H1 (cell line): ENCODE results near the gene PRLHR. TPM values are rescaled to one million over a fixed set of nuclear protein-coding genes. Genes with fewer than 3 reads are reported as not detected.

Experiments
- CTCF ChIA-PET: fragments of 300-600 bp; sonication (Branson Sonifier 250); formaldehyde crosslinking; loops from one replicate; lab custom pipeline; 2021; ENCODE audit not compliant: partially characterized antibody; lab: Charles Lee
- POLR2A ChIA-PET: fragments of 300-600 bp; sonication (Branson Sonifier 250); formaldehyde crosslinking; loops from one replicate; lab custom pipeline; 2021; ENCODE audit warnings: inconsistent platforms; ENCODE audit not compliant: partially characterized antibody; lab: Charles Lee
- DNase-seq, 2 experiments: peaks; one replicate each; pipeline versions ENCODE4 v3.0.0 to v3.0.0-alpha.2; 2010 to 2022; ENCODE audit warnings: low spot score in 2 of 2, low read depth in 1 of 2, mixed read lengths in 1 of 2
- FAIRE-seq: peaks from 2 replicates; lab custom pipeline; 2011; peaks lifted over from hg19 to GRCh38; lab: Jason Lieb, UNC
- H2AFZ ChIP-seq: 2 replicates; pipeline ENCODE4 v1.8.1; 2012; ENCODE audit warnings: low read length, inconsistent platforms
- H2AK5ac ChIP-seq: 2 replicates; pipeline ENCODE4 v1.6.1; 2013; ENCODE audit warnings: low read depth, low read length
- H2BK120ac ChIP-seq: replicated peaks from 2 replicates; pipeline ENCODE3; 2013; ENCODE audit warnings: low read depth, low read length, inconsistent platforms
- H2BK12ac ChIP-seq: 2 replicates; pipeline ENCODE4 v1.6.1; 2013; ENCODE audit warnings: low read depth, low read length
- H2BK15ac ChIP-seq: 2 replicates; pipeline ENCODE4 v1.6.1; 2013; ENCODE audit warnings: low read length
- H2BK20ac ChIP-seq: 2 replicates; pipeline ENCODE4 v1.6.1; 2013; ENCODE audit warnings: low read length
- H2BK5ac ChIP-seq: 2 replicates; pipeline ENCODE4 v1.6.1; 2013; ENCODE audit warnings: low read depth, low read length
- H3K14ac ChIP-seq: 2 replicates; pipeline ENCODE4 v1.6.1; 2013; ENCODE audit warnings: inconsistent platforms; ENCODE audit not compliant: insufficient read length
- H3K18ac ChIP-seq: 2 replicates; pipeline ENCODE4 v1.6.1; 2013; ENCODE audit warnings: low read length; ENCODE audit errors: extremely low read depth
- H3K23ac ChIP-seq: 2 replicates; pipeline ENCODE4 v1.6.1; 2013; ENCODE audit warnings: inconsistent platforms; ENCODE audit not compliant: insufficient read length
- H3K23me2 ChIP-seq: 2 replicates; pipeline ENCODE4 v1.6.1; 2013; ENCODE audit warnings: low read depth, low read length
- H3K27ac ChIP-seq: 2 replicates; pipeline ENCODE4 v1.6.1; 2011; ENCODE audit warnings: low read depth, low read length, inconsistent platforms
- H3K27me3 ChIP-seq, 4 experiments: replicated peaks in 1 of 4; 1 replicate in 1 of 4; 2 replicates in 3 of 4; pipeline versions ENCODE4 v1.6.1 to v1.8.1; 2011 to 2013; ENCODE audit warnings: low read length in 3 of 4, mild to moderate bottlenecking in 3 of 4, inconsistent platforms in 2 of 4, mixed read lengths in 2 of 4, moderate library complexity in 1 of 4; ENCODE audit not compliant: control insufficient read depth in 3 of 4, insufficient read depth in 3 of 4; ENCODE audit errors: extremely low read depth in 1 of 4
- H3K36me3 ChIP-seq, 4 experiments: 2 replicates each; pipeline versions ENCODE4 v1.6.1 to v1.8.1; 2011 to 2013; ENCODE audit warnings: mild to moderate bottlenecking in 4 of 4, low read length in 3 of 4, moderate library complexity in 2 of 4, control low read depth in 1 of 4, inconsistent platforms in 1 of 4; ENCODE audit not compliant: insufficient read depth in 4 of 4, control insufficient read depth in 2 of 4
- H3K4ac ChIP-seq: replicated peaks from 2 replicates; pipeline ENCODE3; 2013; ENCODE audit warnings: low read length, low read depth, mixed read lengths, inconsistent platforms; ENCODE audit not compliant: insufficient read length
- H3K4me1 ChIP-seq, 4 experiments: replicated peaks in 1 of 4; 1 replicate in 1 of 4; 2 replicates in 3 of 4; pipeline versions ENCODE4 v1.6.1 to v1.8.1; 2011 to 2013; ENCODE audit warnings: low read length in 3 of 4, inconsistent platforms in 2 of 4, mixed read lengths in 1 of 4; ENCODE audit not compliant: insufficient read depth in 4 of 4, control insufficient read depth in 3 of 4
- H3K4me2 ChIP-seq, 2 experiments: 2 replicates each; pipeline versions ENCODE4 v1.6.1 to v1.8.1; 2011 to 2013; ENCODE audit warnings: low read depth in 2 of 2, low read length in 2 of 2, control low read depth in 1 of 2, inconsistent platforms in 1 of 2, mild to moderate bottlenecking in 1 of 2; ENCODE audit not compliant: insufficient read depth in 1 of 2
- H3K4me3 ChIP-seq, 4 experiments: fragments of 200-600, 300-600 bp in 1 of 4; sonication (generic), shearing (Covaris generic), sonication (Bioruptor Twin) in 1 of 4; 2 replicates each; pipeline versions ENCODE4 v1.5.1 to v1.8.1; 2011 to 2016; ENCODE audit warnings: low read length in 4 of 4, low read depth in 3 of 4, control low read depth in 2 of 4, inconsistent platforms in 2 of 4, mild to moderate bottlenecking in 2 of 4, mixed read lengths in 1 of 4, moderate library complexity in 1 of 4; ENCODE audit not compliant: insufficient read depth in 2 of 4; ENCODE audit errors: extremely low read depth in 1 of 4
- H3K56ac ChIP-seq: replicated peaks from 2 replicates; pipeline ENCODE3; 2013; ENCODE audit warnings: low read depth, mild to moderate bottlenecking, mixed read lengths, low read length, inconsistent platforms; ENCODE audit not compliant: insufficient read length
- H3K79me1 ChIP-seq: 2 replicates; pipeline ENCODE4 v1.6.1; 2013; ENCODE audit warnings: low read depth, low read length, control low read depth
- H3K79me2 ChIP-seq, 2 experiments: 2 replicates each; pipeline versions ENCODE4 v1.6.1 to v1.8.1; 2012 to 2013; ENCODE audit warnings: low read length in 2 of 2, mild to moderate bottlenecking in 2 of 2, inconsistent platforms in 1 of 2; ENCODE audit not compliant: insufficient read depth in 2 of 2, control insufficient read depth in 1 of 2
- H3K9ac ChIP-seq, 4 experiments: replicated peaks in 1 of 4; 1 replicate in 1 of 4; 2 replicates in 3 of 4; pipeline versions ENCODE4 v1.6.1 to v1.8.1; 2011 to 2013; ENCODE audit warnings: low read depth in 3 of 4, low read length in 3 of 4, control low read depth in 2 of 4, mild to moderate bottlenecking in 2 of 4, moderate library complexity in 2 of 4, inconsistent platforms in 1 of 4; ENCODE audit errors: extremely low read depth in 1 of 4
- H3K9me3 ChIP-seq, 2 experiments: 2 replicates each; pipeline versions ENCODE4 v1.6.1 to v1.8.1; 2012 to 2013; ENCODE audit warnings: mild to moderate bottlenecking in 2 of 2, moderate library complexity in 2 of 2, control low read depth in 1 of 2, inconsistent platforms in 1 of 2, low read depth in 1 of 2, low read length in 1 of 2, mixed read lengths in 1 of 2; ENCODE audit not compliant: insufficient read depth in 2 of 2
- H4K20me1 ChIP-seq, 2 experiments: replicated peaks in 1 of 2; 2 replicates each; pipeline versions ENCODE3 to v1.8.1; 2011 to 2013; ENCODE audit warnings: inconsistent platforms in 2 of 2, low read length in 2 of 2, mild to moderate bottlenecking in 1 of 2; ENCODE audit not compliant: insufficient read depth in 2 of 2, control insufficient read depth in 1 of 2
- H4K5ac ChIP-seq: 2 replicates; pipeline ENCODE4 v1.6.1; 2013; ENCODE audit warnings: low read length, low read depth, mixed read lengths, inconsistent platforms; ENCODE audit not compliant: insufficient read length
- H4K8ac ChIP-seq: 2 replicates; pipeline ENCODE4 v1.8.0; 2013; ENCODE audit warnings: mild to moderate bottlenecking, moderate library complexity, low read length, inconsistent platforms; ENCODE audit not compliant: insufficient read depth; ENCODE audit errors: extremely low read depth
- H4K91ac ChIP-seq: replicated peaks from 2 replicates; pipeline ENCODE3; 2013; ENCODE audit warnings: low read length, mixed read lengths, inconsistent platforms; ENCODE audit not compliant: insufficient read length
- BCL11A ChIP-seq, 2 experiments: IDR thresholded peaks; one replicate each; pipeline ENCODE4 v1.6.1; 2011; ENCODE audit warnings: low read depth in 2 of 2, low read length in 2 of 2, mild to moderate bottlenecking in 2 of 2
- CTBP2 ChIP-seq: IDR thresholded peaks from 2 replicates; pipeline ENCODE4 v1.7.0; 2011; ENCODE audit warnings: borderline replicate concordance, mild to moderate bottlenecking, moderate library complexity, mixed read lengths, low read length; ENCODE audit not compliant: insufficient read depth, insufficient read length
- GTF2F1 ChIP-seq: IDR thresholded peaks from 2 replicates; pipeline ENCODE4 v1.6.1; 2012; ENCODE audit warnings: low read depth, low read length, improper control_type of control experiment, borderline replicate concordance
- JUN ChIP-seq: IDR thresholded peaks from 2 replicates; pipeline ENCODE4 v1.6.1; 2011; ENCODE audit warnings: low read depth, mild to moderate bottlenecking, improper control_type of control experiment, low read length
- POLR2A ChIP-seq, 2 experiments: IDR thresholded peaks; 1 replicate in 1 of 2; 2 replicates in 1 of 2; pipeline ENCODE4 v1.6.1; 2011; ENCODE audit warnings: low read depth in 2 of 2, low read length in 2 of 2, mild to moderate bottlenecking in 2 of 2; ENCODE audit errors: control extremely low read depth in 1 of 2
- POU5F1 ChIP-seq: IDR thresholded peaks from 2 replicates; pipeline ENCODE4 v1.6.1; 2011; ENCODE audit warnings: low read depth, mild to moderate bottlenecking, low read length, moderate library complexity
- SAP30 ChIP-seq: fragments of 300-600 bp; sonication (generic); IDR thresholded peaks from 2 replicates; pipeline ENCODE4 v1.7.1; 2012; ENCODE audit warnings: low read length, moderate library complexity, mild to moderate bottlenecking, inconsistent platforms; ENCODE audit not compliant: insufficient read depth, insufficient replicate concordance
- SP2 ChIP-seq: IDR thresholded peaks from 2 replicates; pipeline ENCODE4 v1.6.1; 2012; ENCODE audit warnings: mild to moderate bottlenecking, low read length, inconsistent platforms
- SP4 ChIP-seq: IDR thresholded peaks from 2 replicates; pipeline ENCODE4 v1.6.1; 2012; ENCODE audit warnings: low read length, inconsistent platforms
- WGBS, 2 experiments: shearing (Covaris generic) in 1 of 2; methylation state at CpG; one replicate each; pipeline versions ENCODE4 v1.1.6 to v1.1.7; 2013 to 2015; ENCODE audit warnings: low lambda C conversion rate in 2 of 2, mixed read lengths in 2 of 2, inconsistent platforms in 1 of 2, low coverage in 1 of 2, missing lambda C conversion rate in 1 of 2; ENCODE audit not compliant: insufficient replicate concordance in 2 of 2, insufficient coverage in 1 of 2, insufficient read length in 1 of 2; ENCODE audit errors: extremely low coverage in 1 of 2, missing lambda C conversion rate in 1 of 2; 5-methylcytosine and 5-hydroxymethylcytosine counted together
- polyA plus RNA-seq, 7 experiments: library from polyadenylated mRNA; depleted of rRNA in 3 of 7; stranded (reverse) in 5 of 7; unstranded in 2 of 7; fragments of >200 nt in 5 of 7; fragments of 200-250 nt in 2 of 7; gene quantifications; 1 replicate in 5 of 7; 2 replicates in 1 of 7; 4 replicates in 1 of 7; pipeline versions ENCODE4 v1.2.1 to v1.2.3, GENCODE V29; 2011 to 2013; ENCODE audit warnings: missing spikeins in 2 of 7, mixed read lengths in 2 of 7
- total RNA-seq: library from RNA; stranded (reverse); fragmentation: NEBNext Ultra II Directional; extraction: Animal tissue kit (Norgen Biotek cat#: 25700); gene quantifications from 2 replicates; pipeline ENCODE4 v1.2.1, GENCODE V29; 2021
- TF ChIP-seq, protein P1 (sequence below): IDR thresholded peaks from 2 replicates; pipeline ENCODE4 v1.6.1; 2012; ENCODE audit warnings: inconsistent platforms

The PRLHR gene
- total and polyA plus RNA-seq, 2 of the 8 experiments (the other 6 are each of a cell fraction or from before 2014, with no cell fraction given): not detected

DNA sequence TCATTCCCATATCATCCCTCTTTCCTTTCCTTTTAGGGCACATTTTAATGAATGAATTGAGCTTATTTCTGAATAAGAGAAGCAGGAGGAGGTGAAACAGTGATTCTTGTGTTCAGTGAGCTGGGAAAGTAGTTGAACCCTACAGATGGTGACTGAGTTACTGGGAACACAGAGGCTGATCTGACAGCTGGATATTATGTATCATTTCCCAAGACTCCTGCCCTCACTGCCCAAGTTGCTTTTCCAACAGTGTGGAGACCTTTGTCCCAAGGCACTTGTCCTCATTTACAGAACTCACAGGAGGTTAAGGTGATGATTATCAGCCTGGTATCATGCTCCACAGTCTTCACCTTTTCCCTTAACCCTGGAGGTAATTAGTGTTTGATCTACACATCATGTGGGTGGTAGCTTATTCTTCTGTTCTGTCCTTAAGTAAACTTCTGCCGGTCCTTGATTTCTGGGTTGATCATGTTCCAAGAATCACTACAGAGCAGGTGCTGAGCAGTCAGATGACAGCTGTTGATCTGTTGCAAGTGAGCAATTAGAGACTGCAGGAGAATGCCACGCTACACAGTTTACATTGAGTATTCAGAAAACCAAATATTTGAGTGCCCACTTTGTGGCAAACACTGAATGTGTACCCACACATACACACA is 2.6 kb downstream of the PRLHR start:
- FAIRE-seq: no peak
- no peak overlapping the region for H3K14ac ChIP-seq
- TF ChIP-seq BCL11A (IDR thresholded peaks at IDR 0.05; ENCODE audit: low read depth in 2 of 2, low read length in 2 of 2) (no peak), SP2 (no peak), CTBP2 (no peak), GTF2F1 (no peak), SP4 (no peak), POLR2A (IDR thresholded peaks at IDR 0.05; ENCODE audit: control extremely low read depth in 1 of 2, low read depth in 2 of 2, low read length in 2 of 2) (no peak), JUN (no peak), POU5F1 (no peak), SAP30 (no peak)
- TF ChIP-seq, protein P1, sequence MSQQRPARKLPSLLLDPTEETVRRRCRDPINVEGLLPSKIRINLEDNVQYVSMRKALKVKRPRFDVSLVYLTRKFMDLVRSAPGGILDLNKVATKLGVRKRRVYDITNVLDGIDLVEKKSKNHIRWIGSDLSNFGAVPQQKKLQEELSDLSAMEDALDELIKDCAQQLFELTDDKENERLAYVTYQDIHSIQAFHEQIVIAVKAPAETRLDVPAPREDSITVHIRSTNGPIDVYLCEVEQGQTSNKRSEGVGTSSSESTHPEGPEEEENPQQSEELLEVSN: no peak
- TF ChIP-seq, all 59 proteins: peak for 0
- Histone ChIP-seq H3K27me3 (peaks cover 17 to 41% (median 33%) of the 10 kb centered on the region in 4 experiments), H2BK20ac (no peak overlapping the region), H3K23ac (no peak overlapping the region), H4K5ac (no peak overlapping the region), H2BK12ac (no peak overlapping the region), H3K4me2 (no peak overlapping the region), H3K4me1 (peaks cover 0 to 17% (median 12%) of the 10 kb centered on the region in 4 experiments; a peak in 5 of 7 replicates), H4K20me1 (peaks cover 2 to 7% of the 10 kb centered on the region in 2 experiments), H3K36me3 (no peaks in the 10 kb centered on the region), H2BK120ac (no peak overlapping the region), H3K9ac (no peak overlapping the region), H2BK5ac (no peak overlapping the region), H2AK5ac (no peak overlapping the region), H3K79me1 (no peaks in the 10 kb centered on the region), H3K56ac (no peak overlapping the region), H3K79me2 (no peaks in the 10 kb centered on the region), H3K18ac (no peak overlapping the region), H3K27ac (no peak overlapping the region), H2AFZ (no peak overlapping the region), H3K4ac (no peak overlapping the region), H2BK15ac (no peak overlapping the region), H3K4me3 (no peak overlapping the region), H4K8ac (no peak overlapping the region), H4K91ac (no peak overlapping the region), H3K9me3 (no peaks in the 10 kb centered on the region; a peak in 1 of 4 replicates), H3K23me2 (peaks cover 12% of the 10 kb centered on the region; the same call in 1 of the 2 replicates)
- 83% methylated on average over 2 of the region's 2 CpGs; no CpG with 5 or more reads in 1 of the 2 experiments for WGBS, 2 experiments
- CTCF ChIA-PET: interaction anchor here (0.6 to 2.1 kb wide), 8 partner anchors 10 to 130 kb away, joined by 3 to 23 read pairs (median 5); no protein-coding TSS in a partner anchor
- DNase-seq: no peak
- POLR2A ChIA-PET: no interaction called here
